ENCODE measurements around the gene JAKMIP2.

Gene JAKMIP2

GRCh38 chr5:147796556-147797308, 14.2 kb upstream of the JAKMIP2 start:
- DNase-seq (ENCODE audit: low read depth): no peak
- no peak overlapping the region for H3K4me3 ChIP-seq (ENCODE audit: low read depth, low read length)

GRCh38 chr5:147791181-147791580, 8.7 kb upstream of the JAKMIP2 start:
- no peak for DNase-seq (ENCODE audit: low read depth)
- H3K4me3 ChIP-seq (ENCODE audit: low read depth, low read length): no peak overlapping the region

- no peak for DNase-seq (ENCODE audit: low read depth)
- no peak overlapping the region for H3K4me3 ChIP-seq (ENCODE audit: low read depth, low read length)
These were observed 7.3 kb upstream of the JAKMIP2 start for GRCh38 chr5:147789820-147790219.

GRCh38 chr5:147788023-147788422, 5.5 kb upstream of the JAKMIP2 start:
- DNase-seq (ENCODE audit: low read depth): no peak
- no peak overlapping the region for H3K4me3 ChIP-seq (ENCODE audit: low read depth, low read length)

- no peak for DNase-seq (ENCODE audit: low read depth)
- H3K4me3 ChIP-seq (ENCODE audit: low read depth, low read length): no peak overlapping the region
These were observed 3.6 kb upstream of the JAKMIP2 start for GRCh38 chr5:147786142-147786541.

GRCh38 chr5:147784146-147784987, 1.8 kb upstream of the JAKMIP2 start:
- no peak overlapping the region for H3K4me3 ChIP-seq (ENCODE audit: low read depth, low read length)
- DNase-seq (ENCODE audit: low read depth): no peak

- no peak for DNase-seq (ENCODE audit: low read depth)
- H3K4me3 ChIP-seq (ENCODE audit: low read depth, low read length): peak overlapping the region; percentile 67
These were observed 1.5 kb downstream of the JAKMIP2 start for GRCh38 chr5:147780924-147781573.

- no peak overlapping the region for H3K4me3 ChIP-seq (ENCODE audit: low read depth, low read length)
- DNase-seq (ENCODE audit: low read depth): no peak
These were observed 2.8 kb downstream of the JAKMIP2 start for GRCh38 chr5:147779694-147780093.

GRCh38 chr5:147776989-147777388, 5.5 kb downstream of the JAKMIP2 start:
- H3K4me3 ChIP-seq (ENCODE audit: low read depth, low read length): no peak overlapping the region

GRCh38 chr5:147773587-147773986, 8.9 kb downstream of the JAKMIP2 start:
- H3K4me3 ChIP-seq (ENCODE audit: low read depth, low read length): no peak overlapping the region
- no peak for DNase-seq (ENCODE audit: low read depth)

More at GRCh38 chr5:147776989-147777388, 5.5 kb downstream of the JAKMIP2 start:
- no peak for DNase-seq (ENCODE audit: low read depth)

GRCh38 chr5:147773139-147773538, 9.4 kb downstream of the JAKMIP2 start:
- no peak for DNase-seq (ENCODE audit: low read depth)
- H3K4me3 ChIP-seq (ENCODE audit: low read depth, low read length): no peak overlapping the region

GRCh38 chr5:147767048-147767447, 15.5 kb downstream of the JAKMIP2 start:
- no peak for DNase-seq (ENCODE audit: low read depth)
- H3K4me3 ChIP-seq (ENCODE audit: low read depth, low read length): no peak overlapping the region

GRCh38 chr5:147763791-147764525, 18.6 kb downstream of the JAKMIP2 start:
- no peak overlapping the region for H3K4me3 ChIP-seq (ENCODE audit: low read depth, low read length)
- peak; percentile 35 for DNase-seq (ENCODE audit: low read depth)

- H3K4me3 ChIP-seq (ENCODE audit: low read depth, low read length): no peak overlapping the region
- no peak for DNase-seq (ENCODE audit: low read depth)
These were observed 22.2 kb downstream of the JAKMIP2 start for GRCh38 chr5:147760086-147760875.

- DNase-seq (ENCODE audit: low read depth): no peak
- no peak overlapping the region for H3K4me3 ChIP-seq (ENCODE audit: low read depth, low read length)
These were observed 23.1 kb downstream of the JAKMIP2 start for GRCh38 chr5:147759441-147759840.

GRCh38 chr5:147756566-147756965, 26.0 kb downstream of the JAKMIP2 start:
- DNase-seq (ENCODE audit: low read depth): no peak
- no peak overlapping the region for H3K4me3 ChIP-seq (ENCODE audit: low read depth, low read length)

- DNase-seq (ENCODE audit: low read depth): no peak
- H3K4me3 ChIP-seq (ENCODE audit: low read depth, low read length): no peak overlapping the region
These were observed 28.0 kb downstream of the JAKMIP2 start for GRCh38 chr5:147754372-147755122.

GRCh38 chr5:147753765-147754164, 28.8 kb downstream of the JAKMIP2 start:
- no peak for DNase-seq (ENCODE audit: low read depth)
- H3K4me3 ChIP-seq (ENCODE audit: low read depth, low read length): no peak overlapping the region
